T-cell (primary cell): ENCODE results near the gene HERC5. TPM values are rescaled to one million over a fixed set of nuclear protein-coding genes. Genes with fewer than 3 reads are reported as not detected.
A peak's percentile ranks its signal among the peaks of the same experiment; 100 is the strongest.
"Not testable (repeated sequence)": the region's sequence is repeated elsewhere in the genome, so short reads cannot be mapped to it uniquely, and the experiment has no call there.

Experiments used
- ATAC-seq, 4 experiments: fragments of 200-7000 bp in 3 of 4; fragments of 150-1000 bp in 1 of 4; cut with Tn5 transposase; replicated peaks in 1 of 4; 1 replicate in 3 of 4; 2 replicates in 1 of 4; pipeline ENCODE4 v1.10.0; 2021; ENCODE audit warnings: moderate library complexity in 3 of 4, mild to moderate bottlenecking in 2 of 4, moderate number of reproducible peaks in 1 of 4
- CTCF ChIA-PET, 2 donors: fragments of 300-600 bp; sonication (Branson Sonifier 250); formaldehyde crosslinking; loops; one replicate each; lab custom pipeline; 2022; ENCODE audit warnings: antibody characterized with exemption in 2 of 2; lab: Charles Lee
- POLR2A ChIA-PET, 2 donors: fragments of 300-600 bp; sonication (Branson Sonifier 250); formaldehyde crosslinking; loops; one replicate each; lab custom pipeline; 2022; ENCODE audit warnings: antibody characterized with exemption in 2 of 2; lab: Charles Lee
- DNase-seq, 35 experiments: peaks; one replicate each; pipeline versions ENCODE4 v3.0.0 to v3.0.0-alpha.2; 2013 to 2023
- H3K27ac ChIP-seq: one replicate; pipeline ENCODE4 v1.5.1; 2013; ENCODE audit warnings: low read length
- H3K27me3 ChIP-seq, 2 experiments: replicated peaks in 1 of 2; 1 replicate in 1 of 2; 2 replicates in 1 of 2; pipeline versions ENCODE4 v1.6.1 to v1.7.0; 2013; ENCODE audit warnings: low read length in 1 of 2, mixed read lengths in 1 of 2; ENCODE audit not compliant: control insufficient read depth in 2 of 2, insufficient read depth in 2 of 2; ENCODE audit errors: extremely low read depth in 1 of 2
- H3K36me3 ChIP-seq, 2 donors: 1 replicate in 1 of 2; 2 replicates in 1 of 2; pipeline versions ENCODE4 v1.6.1 to v1.7.0; 2013; ENCODE audit warnings: low read length in 1 of 2; ENCODE audit not compliant: control insufficient read depth in 2 of 2, insufficient read depth in 1 of 2; ENCODE audit errors: extremely low read depth in 1 of 2
- H3K4me1 ChIP-seq, 2 experiments: 1 replicate in 1 of 2; 2 replicates in 1 of 2; pipeline versions ENCODE4 v1.6.1 to v1.7.0; 2013; ENCODE audit warnings: low read length in 2 of 2, mixed read lengths in 1 of 2; ENCODE audit not compliant: insufficient read depth in 2 of 2, control insufficient read depth in 1 of 2; ENCODE audit errors: extremely low read depth in 1 of 2
- H3K4me3 ChIP-seq, 2 donors: 1 replicate in 1 of 2; 2 replicates in 1 of 2; pipeline versions ENCODE4 v1.5.1 to v1.7.0; 2013; ENCODE audit warnings: mild to moderate bottlenecking in 2 of 2, low read length in 1 of 2, moderate library complexity in 1 of 2; ENCODE audit not compliant: control insufficient read depth in 1 of 2; ENCODE audit errors: extremely low read depth in 1 of 2
- H3K9me3 ChIP-seq: 2 replicates; pipeline ENCODE4 v1.7.0; 2013
- H3K27ac Mint-ChIP-seq, 2 donors: one replicate each; pipeline ENCODE4 v1.8.0; 2020 to 2021; ENCODE audit warnings: mild to moderate bottlenecking in 2 of 2, mixed read lengths in 2 of 2
- H3K27me3 Mint-ChIP-seq, 2 donors: one replicate each; pipeline ENCODE4 v1.8.0; 2021 to 2022; ENCODE audit warnings: mixed read lengths in 2 of 2
- H3K36me3 Mint-ChIP-seq: one replicate; pipeline ENCODE4 v1.8.0; 2021; ENCODE audit warnings: mixed read lengths
- H3K4me1 Mint-ChIP-seq, 3 donors: one replicate each; pipeline ENCODE4 v1.8.0; 2020 to 2022; ENCODE audit warnings: mixed read lengths in 3 of 3, mild to moderate bottlenecking in 1 of 3
- H3K4me3 Mint-ChIP-seq, 3 donors: one replicate each; pipeline ENCODE4 v1.8.0; 2020 to 2022; ENCODE audit warnings: mild to moderate bottlenecking in 3 of 3, mixed read lengths in 3 of 3, moderate library complexity in 3 of 3
- H3K9me3 Mint-ChIP-seq, 3 donors: one replicate each; pipeline ENCODE4 v1.8.0; 2020 to 2022; ENCODE audit warnings: mixed read lengths in 3 of 3
- WGBS: methylation state at CpG from one replicate; pipeline ENCODE4 v1.1.5; 2013; ENCODE audit warnings: missing lambda C conversion rate; ENCODE audit not compliant: insufficient coverage; 5-methylcytosine and 5-hydroxymethylcytosine counted together
- total RNA-seq, 35 experiments: library from RNA in 6 of 35; stranded (reverse) in 6 of 35; fragments of 120-200 nt in 1 of 35; gene quantifications; one replicate each; pipeline versions ENCODE4 v1.2.1 to v1.2.4 and lab custom pipeline; 2013 to 2026

HERC5 gene
- total RNA-seq, 5 donors from 2014 or later (not counting 1 experiment from before 2014, with no cell fraction given): 8.1 to 15.5 (median 11.4) TPM

DNA sequence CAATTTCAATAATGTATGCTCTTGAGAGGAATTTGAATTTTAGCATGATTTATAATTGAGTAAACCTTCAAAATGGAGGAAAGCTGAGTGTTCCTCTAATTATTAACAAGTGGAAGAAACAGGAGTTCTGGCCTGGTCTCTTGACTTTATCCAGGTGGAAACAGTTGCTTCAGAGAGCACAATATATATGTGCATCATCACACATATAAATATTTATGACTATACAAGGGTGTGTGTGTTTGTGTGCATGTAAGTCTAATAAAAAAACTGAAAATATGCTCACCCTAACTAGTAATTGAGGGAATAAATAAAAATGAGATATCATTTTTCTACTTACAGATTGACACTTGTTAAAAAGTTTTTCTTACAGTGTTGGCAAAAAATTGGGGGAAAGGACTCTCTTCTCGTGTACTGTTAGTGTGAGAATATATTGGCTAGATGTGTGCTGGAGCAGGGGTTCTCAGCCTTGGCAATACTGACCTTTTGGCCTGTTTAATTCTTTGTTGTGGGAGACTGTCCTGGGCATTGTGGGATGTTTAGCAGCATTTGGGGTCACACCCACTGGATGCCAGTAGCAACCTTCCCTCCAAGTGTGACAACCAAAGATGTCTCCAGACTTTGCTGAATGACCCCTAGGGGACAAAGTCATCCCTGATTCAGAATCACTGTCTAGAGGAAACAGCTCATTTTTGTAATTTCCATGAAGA, 20.8 kb upstream of the HERC5 start:
- Mint-ChIP-seq H3K4me1 (no peaks in the 10 kb centered on the region), H3K9me3 (peaks cover 0 to 6% (median 0%) of the 10 kb centered on the region in 3 donors), H3K36me3 (peaks cover 52% of the 10 kb centered on the region), H3K27me3 (no peaks in the 10 kb centered on the region), H3K27ac (peak overlapping the region; percentile 24 to 29), H3K4me3 (no peak overlapping the region)
- WGBS: 100% methylated on average over 1 of the region's 1 CpG
- Histone ChIP-seq H3K36me3 (peaks cover 4 to 36% of the 10 kb centered on the region in 2 donors), H3K4me1 (no peaks in the 10 kb centered on the region), H3K4me3 (no peak overlapping the region), H3K27me3 (no peaks in the 10 kb centered on the region), H3K27ac (no peak overlapping the region), H3K9me3 (no peaks in the 10 kb centered on the region)
- ATAC-seq (no peak), DNase-seq (no peak)
- CTCF ChIA-PET: no interaction called here
- POLR2A ChIA-PET: interaction anchor here (0.5 to 0.9 kb wide), 2 partner anchors 13 to 217 kb away, joined by 3 to 10 read pairs; no protein-coding TSS in a partner anchor

DNA sequence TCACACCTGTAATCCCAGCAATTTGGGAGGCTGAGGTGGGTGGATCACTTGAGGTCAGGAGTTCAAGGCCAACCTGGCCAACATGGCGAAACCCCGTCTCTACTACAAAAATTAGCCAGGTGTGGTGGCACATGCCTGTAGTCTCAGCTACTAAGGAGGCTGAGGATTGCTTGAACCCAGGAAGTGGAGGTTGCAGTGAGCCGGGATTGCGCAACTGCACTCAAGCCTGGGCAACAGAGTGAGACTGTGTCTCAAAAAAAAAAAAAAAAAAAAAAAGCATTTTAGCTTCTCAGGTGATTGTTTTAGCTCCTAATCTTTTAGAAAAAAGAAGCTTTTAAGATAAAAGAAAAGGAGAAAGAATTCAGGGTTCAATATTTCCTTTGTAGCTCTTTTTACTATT, 19.0 kb upstream of the HERC5 start:
- H3K27ac ChIP-seq, DNase-seq, H3K27me3 Mint-ChIP-seq, ATAC-seq, H3K4me1 ChIP-seq, H3K9me3 ChIP-seq, H3K4me3 Mint-ChIP-seq, H3K9me3 Mint-ChIP-seq, H3K4me3 ChIP-seq, H3K4me1 Mint-ChIP-seq, H3K27me3 ChIP-seq, H3K27ac Mint-ChIP-seq: not testable (repeated sequence)
- ChIA-PET POLR2A (interaction anchor here (0.5 to 1.0 kb wide), 6 partner anchors 20 to 1556 kb away, joined by 3 to 9 read pairs (median 4); partner anchors contain the start of gene PPM1K (in 1 of the 2)), CTCF (interaction anchor here (0.6 to 1.4 kb wide), 3 partner anchors 63 to 186 kb away, joined by 3 to 5 read pairs (median 3); no protein-coding TSS in a partner anchor)
- peaks cover 4 to 40% of the 10 kb centered on the region in 2 donors for H3K36me3 ChIP-seq
- 94% methylated on average over 2 of the region's 4 CpGs for WGBS
- H3K36me3 Mint-ChIP-seq: peaks cover 62% of the 10 kb centered on the region

DNA sequence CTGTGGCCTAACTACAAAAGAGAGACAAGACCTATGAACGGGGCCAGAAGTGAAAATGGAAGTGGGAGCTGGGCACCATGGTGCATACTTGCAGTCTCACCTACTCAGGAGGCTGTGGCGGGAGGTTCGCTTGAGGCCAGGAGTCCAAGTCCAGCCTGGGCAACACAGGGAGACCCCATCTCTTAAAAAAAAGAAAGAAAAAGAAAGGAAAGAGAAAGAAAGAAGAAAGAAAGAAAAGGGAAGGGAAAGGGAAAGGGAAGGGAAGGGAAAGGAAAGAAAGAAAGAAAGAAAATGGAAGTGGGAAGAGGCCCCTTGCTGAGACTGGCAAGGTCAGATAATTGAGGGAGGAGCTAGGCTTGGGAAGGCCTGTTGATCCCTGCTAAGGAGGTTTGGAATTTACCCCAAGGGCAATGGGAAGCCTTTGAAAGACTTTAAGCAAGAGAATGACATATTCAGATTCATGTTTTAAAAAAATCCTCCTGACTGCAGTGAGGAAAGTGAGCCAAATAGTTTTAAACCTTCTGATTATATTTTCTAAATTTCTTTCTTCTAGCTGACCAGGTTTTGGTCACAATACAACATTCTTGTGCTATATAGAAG, 17.7 kb upstream of the HERC5 start:
- H3K36me3 ChIP-seq: peaks cover 4 to 32% of the 10 kb centered on the region in 2 donors
- no peaks in the 10 kb centered on the region for H3K9me3 ChIP-seq
- no peaks in the 10 kb centered on the region for H3K4me1 ChIP-seq
- Mint-ChIP-seq H3K27me3 (no peaks in the 10 kb centered on the region), H3K9me3 (no peaks in the 10 kb centered on the region), H3K27ac (peak overlapping the region; percentile 5 to 71), H3K36me3 (peaks cover 57% of the 10 kb centered on the region), H3K4me3 (no peak overlapping the region), H3K4me1 (no peaks in the 10 kb centered on the region)
- no peak for ATAC-seq
- POLR2A ChIA-PET: interaction anchor here in 1 of 2 donors (0.6 to 0.7 kb wide), 3 partner anchors 27 to 39 kb away, joined by 4 to 14 read pairs (median 14); no protein-coding TSS in a partner anchor
- CTCF ChIA-PET: no interaction called here
- H3K27ac ChIP-seq: no peak overlapping the region
- H3K4me3 ChIP-seq: no peak overlapping the region
- no peak for DNase-seq
- no peaks in the 10 kb centered on the region for H3K27me3 ChIP-seq
- no CpG with 5 or more reads among the region's 3 CpGs for WGBS

DNA sequence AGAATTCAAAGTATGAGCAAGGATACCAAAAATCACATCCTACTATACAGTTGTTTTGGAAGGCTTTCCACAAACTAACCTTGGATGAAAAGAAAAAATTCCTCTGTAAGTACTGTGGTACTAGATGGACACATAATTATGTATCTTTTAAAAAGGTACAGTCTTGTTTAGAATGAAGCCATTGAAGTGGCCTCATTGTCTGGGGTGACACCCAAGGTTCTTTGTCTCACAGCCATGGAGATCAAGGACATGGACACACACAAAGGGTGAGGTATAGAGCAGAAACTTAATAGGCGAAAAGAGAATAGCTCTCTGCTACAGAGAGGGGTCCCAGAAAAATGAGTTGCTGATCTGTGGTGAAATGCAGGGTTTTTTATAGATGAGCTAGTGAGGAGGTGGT, 16.8 kb upstream of the HERC5 start:
- H3K4me1 ChIP-seq: no peaks in the 10 kb centered on the region
- no peaks in the 10 kb centered on the region for H3K4me1 Mint-ChIP-seq
- no peaks in the 10 kb centered on the region for H3K27me3 Mint-ChIP-seq
- H3K27me3 ChIP-seq: no peaks in the 10 kb centered on the region
- ChIA-PET CTCF (no interaction called here), POLR2A (interaction anchor here in 1 of 2 donors (0.6 kb wide), 1 partner anchor 35 kb away, joined by 14 read pairs; no protein-coding TSS in a partner anchor)
- peak overlapping the region; percentile 25 to 35 for H3K27ac Mint-ChIP-seq
- H3K4me3 Mint-ChIP-seq: no peak overlapping the region
- ATAC-seq (no peak), DNase-seq (no peak)
- 100% methylated on average over 1 of the region's 1 CpG for WGBS
- no peaks in the 10 kb centered on the region for H3K9me3 ChIP-seq
- H3K36me3 ChIP-seq: peaks cover 4 to 32% of the 10 kb centered on the region in 2 donors
- peaks cover 51% of the 10 kb centered on the region for H3K36me3 Mint-ChIP-seq
- no peak overlapping the region for H3K4me3 ChIP-seq
- no peak overlapping the region for H3K27ac ChIP-seq
- H3K9me3 Mint-ChIP-seq: no peaks in the 10 kb centered on the region

DNA sequence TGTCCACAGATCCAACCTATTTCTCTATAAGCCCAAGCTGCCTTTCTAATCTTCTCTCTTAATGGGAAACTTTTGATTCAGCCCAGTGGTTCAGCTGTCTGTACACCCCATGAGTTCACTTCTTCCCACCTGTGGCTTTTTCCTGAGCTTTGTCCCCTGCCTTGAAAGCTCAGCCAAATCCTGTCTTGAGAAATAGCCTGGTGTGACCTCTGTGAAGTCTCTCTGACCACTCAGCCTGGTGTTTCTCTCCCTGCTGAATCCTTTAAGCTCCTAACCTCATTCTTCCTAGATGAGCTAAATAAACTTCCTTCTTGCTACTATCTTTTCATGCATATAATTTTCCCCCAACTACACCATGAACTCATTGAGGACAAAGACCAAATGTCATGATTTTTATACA, 15.2 kb upstream of the HERC5 start:
- no peak overlapping the region for H3K27ac ChIP-seq
- H3K36me3 ChIP-seq: peaks cover 4 to 25% of the 10 kb centered on the region in 2 donors
- no peaks in the 10 kb centered on the region for H3K9me3 ChIP-seq
- Mint-ChIP-seq H3K27me3 (no peaks in the 10 kb centered on the region), H3K36me3 (peaks cover 39% of the 10 kb centered on the region), H3K4me1 (no peaks in the 10 kb centered on the region), H3K9me3 (no peaks in the 10 kb centered on the region), H3K4me3 (no peak overlapping the region), H3K27ac (peak overlapping the region; percentile 57 to 72)
- ChIA-PET POLR2A (interaction anchor here (0.6 to 1.1 kb wide), 2 partner anchors 15 to 276 kb away, joined by 3 to 5 read pairs; partner anchors contain the start of gene HERC5 (in 1 of the 2)), CTCF (interaction anchor here in 1 of 2 donors (0.6 to 0.7 kb wide), 3 partner anchors 20 to 456 kb away, joined by 3 to 4 read pairs (median 4); no protein-coding TSS in a partner anchor)
- H3K4me3 ChIP-seq: no peak overlapping the region
- H3K4me1 ChIP-seq: no peaks in the 10 kb centered on the region
- no peak for ATAC-seq
- no peak for DNase-seq
- no peaks in the 10 kb centered on the region for H3K27me3 ChIP-seq

DNA sequence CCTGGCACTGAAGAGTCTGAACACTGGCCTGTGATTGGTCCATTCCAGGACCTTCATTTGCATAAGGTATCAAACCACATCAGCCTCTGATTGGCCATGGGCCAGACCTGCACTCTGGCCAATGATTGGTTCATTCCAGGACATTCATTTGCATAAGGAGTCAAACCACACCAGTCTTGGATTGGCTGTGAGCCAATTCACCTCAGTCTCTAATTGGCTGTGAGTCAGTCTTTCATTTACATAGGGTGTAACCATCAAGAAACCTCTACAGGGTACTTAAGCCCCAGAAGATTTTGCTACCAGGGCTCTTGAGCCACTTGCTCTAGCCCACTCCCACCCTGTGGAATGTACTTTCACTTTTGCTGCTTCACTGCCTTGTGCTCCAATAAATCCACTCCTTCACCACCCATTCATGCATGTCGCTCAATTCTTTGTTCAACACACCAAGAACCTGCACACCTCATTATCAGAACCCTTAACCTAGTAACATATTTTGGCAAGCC, 14.2 kb upstream of the HERC5 start:
- ChIA-PET POLR2A (no interaction called here), CTCF (no interaction called here)
- Histone ChIP-seq H3K36me3 (peaks cover 4 to 25% of the 10 kb centered on the region in 2 donors), H3K4me1 (no peaks in the 10 kb centered on the region), H3K9me3 (no peaks in the 10 kb centered on the region), H3K27me3 (no peaks in the 10 kb centered on the region), H3K4me3 (no peak overlapping the region), H3K27ac (no peak overlapping the region)
- ATAC-seq (no peak), DNase-seq (no peak)
- peaks cover 36% of the 10 kb centered on the region for H3K36me3 Mint-ChIP-seq
- no peaks in the 10 kb centered on the region for H3K9me3 Mint-ChIP-seq
- no peaks in the 10 kb centered on the region for H3K4me1 Mint-ChIP-seq
- H3K27ac Mint-ChIP-seq: peak overlapping the region; percentile 16 to 29
- no CpG with 5 or more reads among the region's 1 CpG for WGBS
- no peaks in the 10 kb centered on the region for H3K27me3 Mint-ChIP-seq
- no peak overlapping the region for H3K4me3 Mint-ChIP-seq
